A673 (cell line): ENCODE results near the gene HMCN1.

Experiments used
- CTCF ChIP-seq: fragments of 300-800, 200-600 bp; sonication (generic); conservative IDR thresholded peaks from 2 replicates; pipeline ENCODE4 v1.5.1; 2017; ENCODE audit warnings: low read depth, mild to moderate bottlenecking, antibody characterized with exemption, low read length, moderate library complexity, mixed read lengths
- EZH2 ChIP-seq: fragments of 200-600 bp; sonication (generic); IDR thresholded peaks from 2 replicates; pipeline ENCODE4 v1.6.1; 2017; ENCODE audit warnings: borderline replicate concordance, low read depth, mild to moderate bottlenecking, mixed read lengths, antibody characterized with exemption, low read length; ENCODE audit not compliant: poor library complexity, severe bottlenecking

GRCh38 chr1:186240436-186240835, 506.2 kb downstream of the HMCN1 start:
- no peak for TF ChIP-seq CTCF
- TF ChIP-seq EZH2 = no peak
